ENCODE measurements around the gene ZNF280B. TPM values are rescaled to one million over a fixed set of nuclear protein-coding genes. Genes with fewer than 3 reads are reported as not detected.

The ZNF280B gene
- total and polyA plus RNA-seq, 2 experiments from 2014 or later, result 5.5 to 6.7 TPM

DNA sequence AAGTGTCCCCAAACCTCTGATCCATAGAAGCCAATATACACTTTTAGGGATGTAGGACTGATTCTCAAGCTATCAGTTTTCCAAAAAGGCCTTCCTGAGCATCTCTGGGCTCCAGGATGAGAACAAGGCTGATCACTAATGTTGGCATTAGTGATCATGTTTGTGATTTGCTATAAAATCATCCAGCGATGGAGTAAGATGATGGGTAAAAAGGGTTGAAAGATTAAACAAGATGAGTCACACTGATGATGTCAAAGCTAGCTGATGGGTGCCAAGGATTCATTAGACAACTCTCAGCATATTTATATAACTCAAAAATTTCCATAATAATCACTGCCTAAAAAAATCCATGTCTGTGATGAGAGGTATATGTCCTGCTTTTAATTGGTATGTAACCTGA, 42.8 kb downstream of the ZNF280B start:
- Mint-ChIP-seq H3K9me3 (peaks cover 34% of the 10 kb centered on the region), H3K4me3 (no peak overlapping the region), H3K27me3 (ENCODE audit: insufficient read depth, low read depth, poor library complexity) (peaks cover 71% of the 10 kb centered on the region), H3K4me1 (no peaks in the 10 kb centered on the region; the same call in 2 of the 3 replicates), H3K27ac (no peak overlapping the region), H3K36me3 (ENCODE audit: low read depth) (peaks cover 11% of the 10 kb centered on the region; the same call in 2 of the 3 replicates)
- H3K4me2 ChIP-seq, result no peak overlapping the region
- no peaks in the 10 kb centered on the region for H3K9me2 ChIP-seq (ENCODE audit: insufficient read depth)
- H3K27ac ChIP-seq (ENCODE audit: low read depth), result no peak overlapping the region
- H3F3A ChIP-seq (replicated peaks; ENCODE audit: low read depth), result no peaks in the 10 kb centered on the region
- no peaks in the 10 kb centered on the region for H3K79me2 ChIP-seq (replicated peaks; ENCODE audit: insufficient read depth)
- no peak for TF ChIP-seq ZNF114 (CRISPR knock-in tag; IDR thresholded peaks at IDR 0.05)
- TF ChIP-seq, protein P1, sequence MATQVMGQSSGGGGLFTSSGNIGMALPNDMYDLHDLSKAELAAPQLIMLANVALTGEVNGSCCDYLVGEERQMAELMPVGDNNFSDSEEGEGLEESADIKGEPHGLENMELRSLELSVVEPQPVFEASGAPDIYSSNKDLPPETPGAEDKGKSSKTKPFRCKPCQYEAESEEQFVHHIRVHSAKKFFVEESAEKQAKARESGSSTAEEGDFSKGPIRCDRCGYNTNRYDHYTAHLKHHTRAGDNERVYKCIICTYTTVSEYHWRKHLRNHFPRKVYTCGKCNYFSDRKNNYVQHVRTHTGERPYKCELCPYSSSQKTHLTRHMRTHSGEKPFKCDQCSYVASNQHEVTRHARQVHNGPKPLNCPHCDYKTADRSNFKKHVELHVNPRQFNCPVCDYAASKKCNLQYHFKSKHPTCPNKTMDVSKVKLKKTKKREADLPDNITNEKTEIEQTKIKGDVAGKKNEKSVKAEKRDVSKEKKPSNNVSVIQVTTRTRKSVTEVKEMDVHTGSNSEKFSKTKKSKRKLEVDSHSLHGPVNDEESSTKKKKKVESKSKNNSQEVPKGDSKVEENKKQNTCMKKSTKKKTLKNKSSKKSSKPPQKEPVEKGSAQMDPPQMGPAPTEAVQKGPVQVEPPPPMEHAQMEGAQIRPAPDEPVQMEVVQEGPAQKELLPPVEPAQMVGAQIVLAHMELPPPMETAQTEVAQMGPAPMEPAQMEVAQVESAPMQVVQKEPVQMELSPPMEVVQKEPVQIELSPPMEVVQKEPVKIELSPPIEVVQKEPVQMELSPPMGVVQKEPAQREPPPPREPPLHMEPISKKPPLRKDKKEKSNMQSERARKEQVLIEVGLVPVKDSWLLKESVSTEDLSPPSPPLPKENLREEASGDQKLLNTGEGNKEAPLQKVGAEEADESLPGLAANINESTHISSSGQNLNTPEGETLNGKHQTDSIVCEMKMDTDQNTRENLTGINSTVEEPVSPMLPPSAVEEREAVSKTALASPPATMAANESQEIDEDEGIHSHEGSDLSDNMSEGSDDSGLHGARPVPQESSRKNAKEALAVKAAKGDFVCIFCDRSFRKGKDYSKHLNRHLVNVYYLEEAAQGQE (IDR thresholded peaks at IDR 0.05; ENCODE audit: unreplicated experiment), result no peak
- TF ChIP-seq ZNF331 (CRISPR knock-in tag; IDR thresholded peaks at IDR 0.05; ENCODE audit: low read depth), result no peak
- TF ChIP-seq, protein P2, sequence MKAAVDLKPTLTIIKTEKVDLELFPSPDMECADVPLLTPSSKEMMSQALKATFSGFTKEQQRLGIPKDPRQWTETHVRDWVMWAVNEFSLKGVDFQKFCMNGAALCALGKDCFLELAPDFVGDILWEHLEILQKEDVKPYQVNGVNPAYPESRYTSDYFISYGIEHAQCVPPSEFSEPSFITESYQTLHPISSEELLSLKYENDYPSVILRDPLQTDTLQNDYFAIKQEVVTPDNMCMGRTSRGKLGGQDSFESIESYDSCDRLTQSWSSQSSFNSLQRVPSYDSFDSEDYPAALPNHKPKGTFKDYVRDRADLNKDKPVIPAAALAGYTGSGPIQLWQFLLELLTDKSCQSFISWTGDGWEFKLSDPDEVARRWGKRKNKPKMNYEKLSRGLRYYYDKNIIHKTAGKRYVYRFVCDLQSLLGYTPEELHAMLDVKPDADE (IDR thresholded peaks at IDR 0.05), result no peak
- TF ChIP-seq, protein P3, sequence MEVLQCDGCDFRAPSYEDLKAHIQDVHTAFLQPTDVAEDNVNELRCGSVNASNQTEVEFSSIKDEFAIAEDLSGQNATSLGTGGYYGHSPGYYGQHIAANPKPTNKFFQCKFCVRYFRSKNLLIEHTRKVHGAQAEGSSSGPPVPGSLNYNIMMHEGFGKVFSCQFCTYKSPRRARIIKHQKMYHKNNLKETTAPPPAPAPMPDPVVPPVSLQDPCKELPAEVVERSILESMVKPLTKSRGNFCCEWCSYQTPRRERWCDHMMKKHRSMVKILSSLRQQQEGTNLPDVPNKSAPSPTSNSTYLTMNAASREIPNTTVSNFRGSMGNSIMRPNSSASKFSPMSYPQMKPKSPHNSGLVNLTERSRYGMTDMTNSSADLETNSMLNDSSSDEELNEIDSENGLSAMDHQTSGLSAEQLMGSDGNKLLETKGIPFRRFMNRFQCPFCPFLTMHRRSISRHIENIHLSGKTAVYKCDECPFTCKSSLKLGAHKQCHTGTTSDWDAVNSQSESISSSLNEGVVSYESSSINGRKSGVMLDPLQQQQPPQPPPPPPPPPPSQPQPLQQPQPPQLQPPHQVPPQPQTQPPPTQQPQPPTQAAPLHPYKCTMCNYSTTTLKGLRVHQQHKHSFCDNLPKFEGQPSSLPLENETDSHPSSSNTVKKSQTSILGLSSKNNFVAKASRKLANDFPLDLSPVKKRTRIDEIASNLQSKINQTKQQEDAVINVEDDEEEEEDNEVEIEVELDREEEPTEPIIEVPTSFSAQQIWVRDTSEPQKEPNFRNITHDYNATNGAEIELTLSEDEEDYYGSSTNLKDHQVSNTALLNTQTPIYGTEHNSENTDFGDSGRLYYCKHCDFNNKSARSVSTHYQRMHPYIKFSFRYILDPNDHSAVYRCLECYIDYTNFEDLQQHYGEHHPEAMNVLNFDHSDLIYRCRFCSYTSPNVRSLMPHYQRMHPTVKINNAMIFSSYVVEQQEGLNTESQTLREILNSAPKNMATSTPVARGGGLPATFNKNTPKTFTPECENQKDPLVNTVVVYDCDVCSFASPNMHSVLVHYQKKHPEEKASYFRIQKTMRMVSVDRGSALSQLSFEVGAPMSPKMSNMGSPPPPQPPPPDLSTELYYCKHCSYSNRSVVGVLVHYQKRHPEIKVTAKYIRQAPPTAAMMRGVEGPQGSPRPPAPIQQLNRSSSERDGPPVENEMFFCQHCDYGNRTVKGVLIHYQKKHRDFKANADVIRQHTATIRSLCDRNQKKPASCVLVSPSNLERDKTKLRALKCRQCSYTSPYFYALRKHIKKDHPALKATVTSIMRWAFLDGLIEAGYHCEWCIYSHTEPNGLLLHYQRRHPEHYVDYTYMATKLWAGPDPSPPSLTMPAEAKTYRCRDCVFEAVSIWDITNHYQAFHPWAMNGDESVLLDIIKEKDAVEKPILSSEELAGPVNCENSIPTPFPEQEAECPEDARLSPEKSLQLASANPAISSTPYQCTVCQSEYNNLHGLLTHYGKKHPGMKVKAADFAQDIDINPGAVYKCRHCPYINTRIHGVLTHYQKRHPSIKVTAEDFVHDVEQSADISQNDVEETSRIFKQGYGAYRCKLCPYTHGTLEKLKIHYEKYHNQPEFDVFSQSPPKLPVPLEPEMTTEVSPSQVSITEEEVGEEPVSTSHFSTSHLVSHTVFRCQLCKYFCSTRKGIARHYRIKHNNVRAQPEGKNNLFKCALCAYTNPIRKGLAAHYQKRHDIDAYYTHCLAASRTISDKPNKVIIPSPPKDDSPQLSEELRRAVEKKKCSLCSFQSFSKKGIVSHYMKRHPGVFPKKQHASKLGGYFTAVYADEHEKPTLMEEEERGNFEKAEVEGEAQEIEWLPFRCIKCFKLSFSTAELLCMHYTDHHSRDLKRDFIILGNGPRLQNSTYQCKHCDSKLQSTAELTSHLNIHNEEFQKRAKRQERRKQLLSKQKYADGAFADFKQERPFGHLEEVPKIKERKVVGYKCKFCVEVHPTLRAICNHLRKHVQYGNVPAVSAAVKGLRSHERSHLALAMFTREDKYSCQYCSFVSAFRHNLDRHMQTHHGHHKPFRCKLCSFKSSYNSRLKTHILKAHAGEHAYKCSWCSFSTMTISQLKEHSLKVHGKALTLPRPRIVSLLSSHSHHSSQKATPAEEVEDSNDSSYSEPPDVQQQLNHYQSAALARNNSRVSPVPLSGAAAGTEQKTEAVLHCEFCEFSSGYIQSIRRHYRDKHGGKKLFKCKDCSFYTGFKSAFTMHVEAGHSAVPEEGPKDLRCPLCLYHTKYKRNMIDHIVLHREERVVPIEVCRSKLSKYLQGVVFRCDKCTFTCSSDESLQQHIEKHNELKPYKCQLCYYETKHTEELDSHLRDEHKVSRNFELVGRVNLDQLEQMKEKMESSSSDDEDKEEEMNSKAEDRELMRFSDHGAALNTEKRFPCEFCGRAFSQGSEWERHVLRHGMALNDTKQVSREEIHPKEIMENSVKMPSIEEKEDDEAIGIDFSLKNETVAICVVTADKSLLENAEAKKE (CRISPR knock-in tag; IDR thresholded peaks at IDR 0.05), result no peak
- TF ChIP-seq JUNB (IDR thresholded peaks at IDR 0.05; ENCODE audit: unreplicated experiment), result no peak
- TF ChIP-seq POLR2AphosphoS5 (IDR thresholded peaks at IDR 0.05; ENCODE audit: low read depth), result no peak
- TF ChIP-seq STAT1 (IDR thresholded peaks at IDR 0.05; ENCODE audit: unreplicated experiment), result no peak
- peaks cover 100% of the 10 kb centered on the region for H3K27me3 ChIP-seq (ENCODE audit: insufficient read depth)
- no peaks in the 10 kb centered on the region for H3K4me1 ChIP-seq (ENCODE audit: insufficient read depth)
- ATAC-seq, result no peak
- 0 out of 2 replicates have a peak, but pooled peaks cover 2% of the 10 kb centered on the region for H4K20me1 ChIP-seq (replicated peaks; ENCODE audit: insufficient read depth)
- H3K4me3 ChIP-seq, result no peak overlapping the region
- 0 out of 2 replicates have a peak, but pooled peaks cover 3% of the 10 kb centered on the region for H3K36me3 ChIP-seq (ENCODE audit: insufficient read depth)
- H2AFZ ChIP-seq, result no peak overlapping the region
- no peak for DNase-seq (ENCODE audit: low spot score)

Measured in GM23338 (cell line).